CD4-positive, alpha-beta T cell treated with Interleukin-1 beta for 1 hour (primary cell): ENCODE data around the gene HOXC10.

Source experiments
- DNase-seq, 2 donors: peaks; one replicate each; pipeline ENCODE4 v3.0.0-alpha.2; 2020 to 2022

The HOXC10 gene

GRCh38 chr12:54017027-54017788 is 32.3 kb downstream of the HOXC10 start:
- no peak for DNase-seq

- DNase-seq: peak; percentile 82 to 87
Observed at GRCh38 chr12:54017878-54018467, 33.0 kb downstream of the HOXC10 start.

- no peak for DNase-seq
Observed at GRCh38 chr12:54018468-54018984, 33.6 kb downstream of the HOXC10 start.

- no peak for DNase-seq
Observed at GRCh38 chr12:54019091-54019811, 34.3 kb downstream of the HOXC10 start.

- DNase-seq: no peak
Observed at GRCh38 chr12:54019924-54020590, 35.1 kb downstream of the HOXC10 start.

- no peak for DNase-seq
Observed at GRCh38 chr12:54020591-54021405, 35.9 kb downstream of the HOXC10 start.

- no peak for DNase-seq
Observed at GRCh38 chr12:54021432-54022013, 36.6 kb downstream of the HOXC10 start.

- DNase-seq: no peak
Observed at GRCh38 chr12:54022960-54023884, 38.3 kb downstream of the HOXC10 start.

- DNase-seq: no peak
Observed at GRCh38 chr12:54024127-54024526, 39.2 kb downstream of the HOXC10 start.

GRCh38 chr12:54024581-54025305 is 39.8 kb downstream of the HOXC10 start:
- DNase-seq: no peak

GRCh38 chr12:54025499-54026405 is 40.8 kb downstream of the HOXC10 start:
- DNase-seq: no peak

- DNase-seq: no peak
Observed at GRCh38 chr12:54026640-54027441, 41.9 kb downstream of the HOXC10 start.

- DNase-seq: no peak
Observed at GRCh38 chr12:54027442-54027786, 42.5 kb downstream of the HOXC10 start.

GRCh38 chr12:54028314-54029201 is 43.6 kb downstream of the HOXC10 start, which contains the start of gene HOXC6:
Gene HOXC6, plus strand, starts transcription at chr12:54028440. Its CDS starts 82 bp downstream, at chr12:54028522.
- no peak for DNase-seq

- DNase-seq: no peak
Observed at GRCh38 chr12:54029529-54030441, 44.8 kb downstream of the HOXC10 start.

GRCh38 chr12:54030442-54030801 is 45.5 kb downstream of the HOXC10 start:
- no peak for DNase-seq
